HepG2 (cell line): ENCODE results near the gene KATNB1. TPM values are rescaled to one million over a fixed set of nuclear protein-coding genes. Genes with fewer than 3 reads are reported as not detected.

ENCODE experiments used
- ATAC-seq: fragments of 200-7000 bp; cut with Tn5 transposase; 3 replicates; pipeline ENCODE4 v1.9.1; 2020; ENCODE audit warnings: mild to moderate bottlenecking, moderate library complexity
- BruUV-seq: library from RNA; stranded (reverse); fragments of 400-500 nt; replicated peaks from 2 replicates; lab custom pipeline; 2021; lab: Mats Ljungman, UMichigan
- CTCF ChIA-PET: fragments of 300-600 bp; formaldehyde crosslinking; extraction: SDS; loops from one replicate; lab custom pipeline; 2021; ENCODE audit warnings: low total read pairs, inconsistent platforms, low intra/inter-chr PET ratio; lab: Yijun Ruan, JAX
- POLR2A ChIA-PET: fragments of 350-600 bp; sonication (Branson Sonifier 250); formaldehyde crosslinking; loops from one replicate; lab custom pipeline; 2020; ENCODE audit warnings: antibody characterized with exemption, inconsistent platforms; lab: Yijun Ruan, JAX
- DNase-seq: peaks from one replicate; pipeline ENCODE4 v3.0.0-alpha.2; 2015; ENCODE audit warnings: low spot score
- FAIRE-seq: peaks from 3 replicates; lab custom pipeline; 2011; peaks lifted over from hg19 to GRCh38; lab: Jason Lieb, UNC
- H2AFZ ChIP-seq: one replicate; pipeline ENCODE4 v1.6.1; 2011; ENCODE audit warnings: low read length, inconsistent platforms
- H3K27ac ChIP-seq: fragments of 300-600 bp; 3 replicates; pipeline ENCODE4 v1.8.0; 2011; ENCODE audit warnings: mixed run types, mild to moderate bottlenecking, mixed read lengths, low read length, inconsistent platforms; ENCODE audit not compliant: insufficient read depth; ENCODE audit errors: extremely low read length
- H3K27me3 ChIP-seq, 2 experiments: fragments of 200-600 bp in 1 of 2; 2 replicates in 1 of 2; 3 replicates in 1 of 2; pipeline versions ENCODE4 v1.6.0 to v1.8.0; 2011; ENCODE audit warnings: low read length in 2 of 2, mild to moderate bottlenecking in 2 of 2, moderate library complexity in 2 of 2, inconsistent platforms in 1 of 2; ENCODE audit not compliant: insufficient read depth in 2 of 2, control insufficient read depth in 1 of 2
- H3K36me3 ChIP-seq, 2 experiments: fragments of 200-600 bp in 1 of 2; replicated peaks in 1 of 2; 2 replicates in 1 of 2; 3 replicates in 1 of 2; pipeline versions ENCODE4 v1.5.1 to v1.8.0; 2011; ENCODE audit warnings: low read length in 2 of 2, inconsistent platforms in 1 of 2; ENCODE audit not compliant: insufficient read depth in 2 of 2, control insufficient read depth in 1 of 2
- H3K4me1 ChIP-seq: 2 replicates; pipeline ENCODE4 v1.5.1; 2012; ENCODE audit warnings: low read length, inconsistent platforms; ENCODE audit not compliant: insufficient read depth
- H3K4me2 ChIP-seq: 2 replicates; pipeline ENCODE4 v1.6.0; 2011; ENCODE audit warnings: low read depth, low read length, inconsistent platforms
- H3K4me3 ChIP-seq, 3 experiments: fragments of 200-600 bp in 1 of 3; sonication (generic), shearing (Covaris generic) in 1 of 3; replicated peaks in 1 of 3; 2 replicates each; pipeline ENCODE4 v1.5.1; 2011 to 2016; ENCODE audit warnings: low read length in 3 of 3, inconsistent platforms in 2 of 3, low read depth in 2 of 3, mild to moderate bottlenecking in 2 of 3, control low read depth in 1 of 3, mixed read lengths in 1 of 3; ENCODE audit not compliant: insufficient read depth in 1 of 3
- H3K79me2 ChIP-seq: one replicate; pipeline ENCODE4 v1.6.1; 2011; ENCODE audit warnings: low read length, inconsistent platforms; ENCODE audit not compliant: insufficient read depth
- H3K9ac ChIP-seq: 2 replicates; pipeline ENCODE4 v1.6.0; 2011; ENCODE audit warnings: mild to moderate bottlenecking, low read depth, low read length, inconsistent platforms; ENCODE audit not compliant: insufficient read depth
- H3K9me3 ChIP-seq: 2 replicates; pipeline ENCODE4 v1.5.1; 2012; ENCODE audit warnings: mild to moderate bottlenecking, low read length
- H4K20me1 ChIP-seq: 2 replicates; pipeline ENCODE4 v1.6.0; 2011; ENCODE audit warnings: inconsistent platforms, mild to moderate bottlenecking, low read length, moderate library complexity; ENCODE audit not compliant: insufficient read depth
- ELF3 ChIP-seq: IDR thresholded peaks from 2 replicates; pipeline ENCODE4 v1.6.1; 2016; ENCODE audit warnings: missing genetic modification reagents, missing compliant biosample characterization
- MBD4 ChIP-seq: IDR thresholded peaks from 2 replicates; pipeline ENCODE4 v1.6.1; 2012; ENCODE audit warnings: low read length, inconsistent platforms, borderline replicate concordance
- PPARG ChIP-seq: conservative IDR thresholded peaks from 2 replicates; pipeline ENCODE4 v1.6.1; 2016; ENCODE audit warnings: missing biosample characterization, missing genetic modification reagents
- REXO4 ChIP-seq: sonication (generic); formaldehyde crosslinking; IDR thresholded peaks from 2 replicates; pipeline ENCODE4 v1.8.0; 2022; ENCODE audit warnings: missing genetic modification reagents, mild to moderate bottlenecking, borderline replicate concordance
- SMAD1 ChIP-seq: sonication (generic); formaldehyde crosslinking; IDR thresholded peaks from 2 replicates; pipeline ENCODE4 v1.4.0; 2020; ENCODE audit warnings: missing genetic modification reagents, low read depth, mild to moderate bottlenecking, borderline replicate concordance
- TBX2 ChIP-seq: sonication (generic); formaldehyde crosslinking; IDR thresholded peaks from 2 replicates; pipeline ENCODE4 v1.5.0; 2020; ENCODE audit warnings: missing genetic modification reagents, mild to moderate bottlenecking, borderline replicate concordance
- ZBTB21 ChIP-seq: sonication (generic); formaldehyde crosslinking; IDR thresholded peaks from 2 replicates; pipeline ENCODE4 v1.4.0; 2020; ENCODE audit warnings: missing genetic modification reagents
- ZKSCAN8 ChIP-seq: IDR thresholded peaks from 2 replicates; pipeline ENCODE4 v1.6.1; 2016; ENCODE audit warnings: borderline replicate concordance, missing genetic modification reagents, missing compliant biosample characterization
- ZNF234 ChIP-seq: sonication (generic); formaldehyde crosslinking; conservative IDR thresholded peaks from 2 replicates; pipeline ENCODE4 v1.5.1; 2020; ENCODE audit warnings: mild to moderate bottlenecking, missing genetic modification reagents
- ZNF3 ChIP-seq: IDR thresholded peaks from 2 replicates; pipeline ENCODE4 v1.7.0; 2017; ENCODE audit warnings: inconsistent platforms
- WGBS: methylation state at CpG from one replicate; pipeline ENCODE4 v1.1.6; 2017; ENCODE audit warnings: low lambda C conversion rate; 5-methylcytosine and 5-hydroxymethylcytosine counted together
- in situ Hi-C: cut with HindIII; loops from 2 replicates; pipeline ENCODE4 v1.10.0; 2017; ENCODE audit warnings: low pct_unique_long_range_greater_than_20kb; ENCODE audit not compliant: extremely low pct_ligation_motif_present
- intact Hi-C: fragments of 100-400 bp; cut with micrococcal nuclease; formaldehyde crosslinking; loops from one replicate; pipeline ENCODE4 v1.10.0; 2022; ENCODE audit not compliant: unreplicated experiment
- polyA plus RNA-seq, 8 experiments: library from polyadenylated mRNA; depleted of rRNA in 3 of 8; stranded (reverse) in 7 of 8; unstranded in 1 of 8; fragments of >200 nt; fragmentation: Illumina TruSeq in 4 of 8; extraction: Trizol in 4 of 8; gene quantifications; 2 replicates each; pipeline versions ENCODE4 v1.2.1 to v1.2.3, GENCODE V29; 2011 to 2016; ENCODE audit warnings: low read depth in 4 of 8, missing spikeins in 1 of 8, mixed read lengths in 1 of 8; ENCODE audit not compliant: insufficient read depth in 1 of 8
- total RNA-seq, 5 experiments: library from RNA; depleted of rRNA; stranded (reverse); fragments of >200 nt; fragmentation: Illumina TruSeq; extraction: Trizol; gene quantifications; 2 replicates each; pipeline ENCODE4 v1.2.3, GENCODE V29; 2016; ENCODE audit warnings: low read depth in 1 of 5
- TF ChIP-seq, protein P1 (sequence below): sonication (generic); formaldehyde crosslinking; IDR thresholded peaks from 2 replicates; pipeline ENCODE4 v1.5.0; 2020; ENCODE audit warnings: missing genetic modification reagents
- TF ChIP-seq, protein P2 (sequence below): sonication (generic); formaldehyde crosslinking; IDR thresholded peaks from 2 replicates; pipeline ENCODE4 v1.4.0; 2020; ENCODE audit warnings: missing genetic modification reagents
- TF ChIP-seq, protein P3 (sequence below): IDR thresholded peaks from 2 replicates; pipeline ENCODE4 v1.6.1; 2016; ENCODE audit warnings: mild to moderate bottlenecking
- TF ChIP-seq, protein P4 (sequence below): sonication (generic); formaldehyde crosslinking; conservative IDR thresholded peaks from 2 replicates; pipeline ENCODE4 v1.8.0; 2022; ENCODE audit warnings: missing genetic modification reagents

KATNB1 gene
- total and polyA plus RNA-seq, 2 of the 13 experiments (the other 11 are each of a cell fraction or from before 2014, with no cell fraction given) = 31.5 to 43.5 TPM

DNA sequence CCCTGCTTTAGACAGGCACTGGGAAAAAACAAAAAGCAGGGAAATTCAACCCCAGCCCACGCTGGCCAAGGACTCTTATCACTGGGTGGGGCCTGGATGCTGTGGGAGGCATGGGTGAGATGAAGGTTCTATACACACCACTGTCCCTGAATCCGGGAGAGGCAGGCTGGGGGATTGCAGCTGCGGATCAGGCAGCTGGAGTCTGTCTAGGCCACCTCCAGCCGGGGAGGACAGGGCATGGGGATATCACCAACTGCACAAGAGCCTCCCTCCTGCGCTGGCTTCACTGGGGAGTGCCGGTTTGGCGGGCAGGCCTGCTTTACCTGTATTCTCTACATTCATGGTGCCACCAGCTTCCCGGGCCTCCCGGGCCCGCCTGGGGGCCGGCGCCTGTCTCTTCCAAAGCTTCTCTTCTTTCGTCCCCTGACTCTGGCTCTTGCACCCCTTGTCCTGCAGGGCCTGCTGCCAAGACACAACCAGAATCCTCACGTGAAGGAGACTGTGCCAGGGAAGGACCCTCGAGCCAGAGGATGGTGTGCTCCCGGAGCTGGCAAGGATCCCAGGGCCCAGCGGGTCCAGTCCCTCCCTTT, 52.8 kb downstream of the KATNB1 start:
- DNase-seq (no peak), ATAC-seq (no peak), FAIRE-seq (no peak)
- H2AFZ ChIP-seq = no peak overlapping the region
- H3K27me3 ChIP-seq = no peaks in the 10 kb centered on the region
- no peaks in the 10 kb centered on the region for H3K79me2 ChIP-seq
- H4K20me1 ChIP-seq = no peaks in the 10 kb centered on the region
- peaks cover 28 to 57% of the 10 kb centered on the region in 2 experiments for H3K36me3 ChIP-seq
- ChIA-PET POLR2A (interaction anchor here (8.1 kb wide), 1 partner anchor 10 kb away, joined by 141 read pairs; the partner anchor contains the start of gene KIFC3), CTCF (no interaction called here)
- H3K4me2 ChIP-seq = no peak overlapping the region
- intact Hi-C loops = no loop called here
- WGBS = 89% methylated on average over 15 of the region's 17 CpGs
- H3K4me3 ChIP-seq = no peak overlapping the region
- TF ChIP-seq ZNF3 (CRISPR knock-in tag) (no peak), ZNF234 (no peak), PPARG (CRISPR knock-in tag) (no peak), ZBTB21 (CRISPR knock-in tag) (no peak), ELF3 (CRISPR knock-in tag) (no peak), ZKSCAN8 (CRISPR knock-in tag) (no peak), MBD4 (no peak), REXO4 (no peak), SMAD1 (CRISPR knock-in tag) (no peak), TBX2 (CRISPR knock-in tag) (no peak)
- TF ChIP-seq, protein P1, sequence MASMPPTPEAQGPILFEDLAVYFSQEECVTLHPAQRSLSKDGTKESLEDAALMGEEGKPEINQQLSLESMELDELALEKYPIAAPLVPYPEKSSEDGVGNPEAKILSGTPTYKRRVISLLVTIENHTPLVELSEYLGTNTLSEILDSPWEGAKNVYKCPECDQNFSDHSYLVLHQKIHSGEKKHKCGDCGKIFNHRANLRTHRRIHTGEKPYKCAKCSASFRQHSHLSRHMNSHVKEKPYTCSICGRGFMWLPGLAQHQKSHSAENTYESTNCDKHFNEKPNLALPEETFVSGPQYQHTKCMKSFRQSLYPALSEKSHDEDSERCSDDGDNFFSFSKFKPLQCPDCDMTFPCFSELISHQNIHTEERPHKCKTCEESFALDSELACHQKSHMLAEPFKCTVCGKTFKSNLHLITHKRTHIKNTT = no peak
- TF ChIP-seq, protein P2, sequence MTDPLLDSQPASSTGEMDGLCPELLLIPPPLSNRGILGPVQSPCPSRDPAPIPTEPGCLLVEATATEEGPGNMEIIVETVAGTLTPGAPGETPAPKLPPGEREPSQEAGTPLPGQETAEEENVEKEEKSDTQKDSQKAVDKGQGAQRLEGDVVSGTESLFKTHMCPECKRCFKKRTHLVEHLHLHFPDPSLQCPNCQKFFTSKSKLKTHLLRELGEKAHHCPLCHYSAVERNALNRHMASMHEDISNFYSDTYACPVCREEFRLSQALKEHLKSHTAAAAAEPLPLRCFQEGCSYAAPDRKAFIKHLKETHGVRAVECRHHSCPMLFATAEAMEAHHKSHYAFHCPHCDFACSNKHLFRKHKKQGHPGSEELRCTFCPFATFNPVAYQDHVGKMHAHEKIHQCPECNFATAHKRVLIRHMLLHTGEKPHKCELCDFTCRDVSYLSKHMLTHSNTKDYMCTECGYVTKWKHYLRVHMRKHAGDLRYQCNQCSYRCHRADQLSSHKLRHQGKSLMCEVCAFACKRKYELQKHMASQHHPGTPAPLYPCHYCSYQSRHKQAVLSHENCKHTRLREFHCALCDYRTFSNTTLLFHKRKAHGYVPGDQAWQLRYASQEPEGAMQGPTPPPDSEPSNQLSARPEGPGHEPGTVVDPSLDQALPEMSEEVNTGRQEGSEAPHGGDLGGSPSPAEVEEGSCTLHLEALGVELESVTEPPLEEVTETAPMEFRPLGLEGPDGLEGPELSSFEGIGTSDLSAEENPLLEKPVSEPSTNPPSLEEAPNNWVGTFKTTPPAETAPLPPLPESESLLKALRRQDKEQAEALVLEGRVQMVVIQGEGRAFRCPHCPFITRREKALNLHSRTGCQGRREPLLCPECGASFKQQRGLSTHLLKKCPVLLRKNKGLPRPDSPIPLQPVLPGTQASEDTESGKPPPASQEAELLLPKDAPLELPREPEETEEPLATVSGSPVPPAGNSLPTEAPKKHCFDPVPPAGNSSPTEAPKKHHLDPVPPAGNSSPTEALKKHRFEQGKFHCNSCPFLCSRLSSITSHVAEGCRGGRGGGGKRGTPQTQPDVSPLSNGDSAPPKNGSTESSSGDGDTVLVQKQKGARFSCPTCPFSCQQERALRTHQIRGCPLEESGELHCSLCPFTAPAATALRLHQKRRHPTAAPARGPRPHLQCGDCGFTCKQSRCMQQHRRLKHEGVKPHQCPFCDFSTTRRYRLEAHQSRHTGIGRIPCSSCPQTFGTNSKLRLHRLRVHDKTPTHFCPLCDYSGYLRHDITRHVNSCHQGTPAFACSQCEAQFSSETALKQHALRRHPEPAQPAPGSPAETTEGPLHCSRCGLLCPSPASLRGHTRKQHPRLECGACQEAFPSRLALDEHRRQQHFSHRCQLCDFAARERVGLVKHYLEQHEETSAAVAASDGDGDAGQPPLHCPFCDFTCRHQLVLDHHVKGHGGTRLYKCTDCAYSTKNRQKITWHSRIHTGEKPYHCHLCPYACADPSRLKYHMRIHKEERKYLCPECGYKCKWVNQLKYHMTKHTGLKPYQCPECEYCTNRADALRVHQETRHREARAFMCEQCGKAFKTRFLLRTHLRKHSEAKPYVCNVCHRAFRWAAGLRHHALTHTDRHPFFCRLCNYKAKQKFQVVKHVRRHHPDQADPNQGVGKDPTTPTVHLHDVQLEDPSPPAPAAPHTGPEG (CRISPR knock-in tag) = no peak
- TF ChIP-seq, protein P3, sequence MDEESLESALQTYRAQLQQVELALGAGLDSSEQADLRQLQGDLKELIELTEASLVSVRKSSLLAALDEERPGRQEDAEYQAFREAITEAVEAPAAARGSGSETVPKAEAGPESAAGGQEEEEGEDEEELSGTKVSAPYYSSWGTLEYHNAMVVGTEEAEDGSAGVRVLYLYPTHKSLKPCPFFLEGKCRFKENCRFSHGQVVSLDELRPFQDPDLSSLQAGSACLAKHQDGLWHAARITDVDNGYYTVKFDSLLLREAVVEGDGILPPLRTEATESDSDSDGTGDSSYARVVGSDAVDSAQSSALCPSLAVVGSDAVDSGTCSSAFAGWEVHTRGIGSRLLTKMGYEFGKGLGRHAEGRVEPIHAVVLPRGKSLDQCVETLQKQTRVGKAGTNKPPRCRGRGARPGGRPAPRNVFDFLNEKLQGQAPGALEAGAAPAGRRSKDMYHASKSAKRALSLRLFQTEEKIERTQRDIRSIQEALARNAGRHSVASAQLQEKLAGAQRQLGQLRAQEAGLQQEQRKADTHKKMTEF = no peak
- TF ChIP-seq, protein P4, sequence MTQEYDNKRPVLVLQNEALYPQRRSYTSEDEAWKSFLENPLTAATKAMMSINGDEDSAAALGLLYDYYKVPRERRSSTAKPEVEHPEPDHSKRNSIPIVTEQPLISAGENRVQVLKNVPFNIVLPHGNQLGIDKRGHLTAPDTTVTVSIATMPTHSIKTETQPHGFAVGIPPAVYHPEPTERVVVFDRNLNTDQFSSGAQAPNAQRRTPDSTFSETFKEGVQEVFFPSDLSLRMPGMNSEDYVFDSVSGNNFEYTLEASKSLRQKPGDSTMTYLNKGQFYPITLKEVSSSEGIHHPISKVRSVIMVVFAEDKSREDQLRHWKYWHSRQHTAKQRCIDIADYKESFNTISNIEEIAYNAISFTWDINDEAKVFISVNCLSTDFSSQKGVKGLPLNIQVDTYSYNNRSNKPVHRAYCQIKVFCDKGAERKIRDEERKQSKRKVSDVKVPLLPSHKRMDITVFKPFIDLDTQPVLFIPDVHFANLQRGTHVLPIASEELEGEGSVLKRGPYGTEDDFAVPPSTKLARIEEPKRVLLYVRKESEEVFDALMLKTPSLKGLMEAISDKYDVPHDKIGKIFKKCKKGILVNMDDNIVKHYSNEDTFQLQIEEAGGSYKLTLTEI (CRISPR knock-in tag) = no peak
- no peak overlapping the region for H3K9ac ChIP-seq
- H3K9me3 ChIP-seq = no peaks in the 10 kb centered on the region
- no peak overlapping the region for H3K27ac ChIP-seq
- in situ Hi-C loops = no loop called here
- H3K4me1 ChIP-seq = peaks cover 29% of the 10 kb centered on the region
- no TSS peak for BruUV-seq
